Ecto neural progenitor cell (in vitro differentiated cells): ENCODE measurements around the gene NOL4.
"Not testable (repeated sequence)": the region's sequence is repeated elsewhere in the genome, so short reads cannot be mapped to it uniquely, and the experiment has no call there.

Source experiments
- DNase-seq: peaks from one replicate; pipeline ENCODE4 v3.0.0-alpha.2; 2018; ENCODE audit warnings: low spot score

NOL4 gene

GRCh38 chr18:34224423-34225217, at the start of gene NOL4:
TSS of gene NOL4 (minus strand) at chr18:34224913. CDS start at chr18:34223253, 1,660 bp downstream.
- DNase-seq, result peak; percentile 96

- DNase-seq, result not testable (repeated sequence)
Observed at GRCh38 chr18:34266029-34266428, 41.3 kb upstream of the NOL4 start.

- DNase-seq, result no peak
Observed at GRCh38 chr18:34261865-34262780, 37.4 kb upstream of the NOL4 start.

GRCh38 chr18:34258176-34258575, 33.5 kb upstream of the NOL4 start:
- no peak for DNase-seq

- no peak for DNase-seq
Observed at GRCh38 chr18:34251919-34252318, 27.2 kb upstream of the NOL4 start.

- DNase-seq, result no peak
Observed at GRCh38 chr18:34248727-34249126, 24.0 kb upstream of the NOL4 start.

GRCh38 chr18:34242739-34243138, 18.0 kb upstream of the NOL4 start:
- no peak for DNase-seq

- not testable (repeated sequence) for DNase-seq
Observed at GRCh38 chr18:34233781-34234388, 9.2 kb upstream of the NOL4 start.

- no peak for DNase-seq
Observed at GRCh38 chr18:34225218-34225553, 473 bp upstream of the NOL4 start.

- DNase-seq, result no peak
Observed at GRCh38 chr18:34223893-34224422, 755 bp downstream of the NOL4 start.

GRCh38 chr18:34223164-34223892, 1.4 kb downstream of the NOL4 start:
- DNase-seq, result peak; percentile 53

- peak; percentile 70 for DNase-seq
Observed at GRCh38 chr18:34222307-34223163, 2.2 kb downstream of the NOL4 start.

GRCh38 chr18:34221971-34222306, 2.8 kb downstream of the NOL4 start:
- DNase-seq, result peak; percentile 51

GRCh38 chr18:34220081-34220815, 4.5 kb downstream of the NOL4 start:
- no peak for DNase-seq

- no peak for DNase-seq
Observed at GRCh38 chr18:34219651-34220050, 5.1 kb downstream of the NOL4 start.

- no peak for DNase-seq
Observed at GRCh38 chr18:34212511-34212910, 12.2 kb downstream of the NOL4 start.

GRCh38 chr18:34207344-34207851, 17.3 kb downstream of the NOL4 start:
- DNase-seq, result no peak

- no peak for DNase-seq
Observed at GRCh38 chr18:34203866-34204265, 20.8 kb downstream of the NOL4 start.

- no peak for DNase-seq
Observed at GRCh38 chr18:34196256-34196655, 28.5 kb downstream of the NOL4 start.

- no peak for DNase-seq
Observed at GRCh38 chr18:34194239-34194638, 30.5 kb downstream of the NOL4 start.
